Measurements from ENCODE around the gene TMBIM1. TPM values are rescaled to one million over a fixed set of nuclear protein-coding genes. Genes with fewer than 3 reads are reported as not detected.
A peak's percentile ranks its signal among the peaks of the same experiment; 100 is the strongest.
"Not testable (repeated sequence)": the region's sequence is repeated elsewhere in the genome, so short reads cannot be mapped to it uniquely, and the experiment has no call there.

The TMBIM1 gene
- total RNA-seq, 1 experiment from 2014 or later = 83.7 TPM

DNA sequence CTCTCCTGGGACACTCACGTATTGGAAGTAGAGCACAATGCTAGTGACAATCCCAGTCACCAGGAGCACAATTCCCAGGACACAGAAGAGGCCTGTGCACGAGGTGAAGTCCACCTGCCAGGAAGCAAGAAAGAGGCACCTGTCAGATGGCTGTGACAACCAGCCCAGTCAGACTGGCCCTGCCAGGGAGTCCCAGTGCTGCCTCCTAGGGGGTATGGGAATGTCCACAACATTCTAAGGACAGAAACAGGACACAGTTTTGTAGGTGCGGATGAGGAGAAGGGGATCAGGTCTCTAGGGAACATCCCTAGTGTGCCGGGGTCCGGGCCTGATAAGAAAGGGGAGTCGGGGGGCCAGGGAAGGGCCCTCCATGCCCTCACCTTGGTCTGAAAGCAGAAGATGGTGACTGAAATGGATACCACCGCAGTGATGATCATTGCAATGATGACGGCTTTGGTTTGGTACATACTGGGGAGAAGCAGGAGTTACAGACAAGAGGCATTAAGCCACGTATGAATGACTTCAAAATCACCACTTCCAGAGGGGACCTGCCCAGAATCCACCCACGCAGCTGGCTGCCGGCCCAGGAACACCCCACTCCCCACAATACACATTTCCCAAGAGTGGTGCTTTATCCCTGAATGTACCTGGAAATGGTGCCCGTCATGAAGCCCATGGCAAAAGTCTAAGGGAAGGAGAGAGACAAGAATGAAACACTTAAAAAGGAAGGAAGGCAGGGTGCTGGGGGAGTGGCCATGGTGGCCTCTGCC is 15.1 kb downstream of the TMBIM1 start:
- in situ Hi-C loops (cut with HindIII; ENCODE audit: low sequenced_read_pairs) = no loop called here
- DNase-seq (ENCODE audit: low spot score) = no peak

DNA sequence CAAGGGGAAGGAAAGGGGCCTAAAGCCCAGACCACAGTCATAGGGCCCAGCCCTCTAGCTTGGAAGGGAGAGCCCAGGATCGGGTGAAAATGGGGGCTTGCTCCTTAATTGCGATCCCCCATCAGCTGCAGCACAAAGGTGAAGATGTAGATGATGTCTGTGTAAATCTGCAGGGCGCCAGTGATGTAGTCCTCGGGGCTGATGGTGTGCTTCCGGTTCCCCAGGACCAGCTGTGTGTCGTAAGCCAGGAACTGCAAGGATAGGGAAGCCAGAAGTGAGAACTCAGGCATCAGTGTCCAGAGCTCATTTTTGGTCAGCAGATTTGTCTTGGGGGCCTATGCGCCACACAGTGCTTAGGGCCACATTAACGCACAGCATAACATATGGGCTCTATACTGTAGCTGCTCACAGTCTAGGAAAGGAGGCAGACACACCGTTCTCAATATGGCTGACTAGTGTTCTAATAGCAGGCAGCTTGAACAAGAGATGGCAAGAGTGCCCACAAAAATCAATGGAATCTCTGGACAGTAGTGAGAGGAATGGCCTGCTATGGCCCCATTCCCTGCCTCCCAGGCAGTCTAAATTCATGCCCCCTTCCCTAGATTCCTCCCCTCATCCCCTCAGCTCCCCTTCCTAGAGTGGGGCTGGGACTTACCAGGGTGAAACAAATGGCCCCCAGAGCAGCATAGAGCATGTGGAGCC is 16.8 kb downstream of the TMBIM1 start:
- in situ Hi-C loops (cut with HindIII; ENCODE audit: low sequenced_read_pairs) = no loop called here
- DNase-seq (ENCODE audit: low spot score) = no peak

DNA sequence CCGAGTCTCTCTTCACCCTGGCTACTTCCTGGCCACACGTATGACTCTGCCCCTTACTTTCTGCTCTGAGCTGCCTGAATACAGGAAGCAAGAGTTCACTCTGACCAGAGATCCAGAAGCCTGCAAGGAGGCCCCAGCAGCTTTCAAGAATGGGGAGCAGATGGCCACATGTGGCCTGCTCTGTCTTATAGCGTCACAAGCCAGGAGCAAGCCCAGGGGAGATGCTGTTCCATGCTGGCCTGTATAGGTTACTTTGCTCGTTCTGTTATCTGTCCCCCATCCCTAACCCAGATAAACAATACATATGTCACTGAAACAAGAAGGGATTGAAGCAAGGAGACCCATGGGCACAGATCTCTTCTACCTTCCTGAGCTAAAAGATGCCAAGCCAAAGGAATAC is 17.7 kb downstream of the TMBIM1 start:
- in situ Hi-C loops (cut with HindIII; ENCODE audit: low sequenced_read_pairs) = no loop called here
- no peak for DNase-seq (ENCODE audit: low spot score)

DNA sequence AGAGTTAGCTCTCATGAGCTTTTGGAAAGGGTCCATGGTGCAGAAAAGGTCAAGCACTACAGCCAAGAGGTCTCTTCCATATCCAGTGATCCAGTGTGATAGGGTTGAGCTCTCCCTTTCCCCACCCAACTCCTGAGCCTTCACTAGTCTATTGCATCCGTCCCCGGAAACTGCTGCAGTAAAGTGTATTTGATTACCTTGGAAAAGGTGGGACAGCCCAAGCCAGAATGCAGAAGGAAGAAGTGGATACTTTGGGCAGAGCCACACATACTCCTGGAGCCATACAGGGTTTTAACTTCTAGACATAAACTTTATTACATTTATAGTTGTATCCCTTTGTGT is 18.4 kb downstream of the TMBIM1 start:
- no peak for DNase-seq (ENCODE audit: low spot score)
- in situ Hi-C loops (cut with HindIII; ENCODE audit: low sequenced_read_pairs) = no loop called here

DNA sequence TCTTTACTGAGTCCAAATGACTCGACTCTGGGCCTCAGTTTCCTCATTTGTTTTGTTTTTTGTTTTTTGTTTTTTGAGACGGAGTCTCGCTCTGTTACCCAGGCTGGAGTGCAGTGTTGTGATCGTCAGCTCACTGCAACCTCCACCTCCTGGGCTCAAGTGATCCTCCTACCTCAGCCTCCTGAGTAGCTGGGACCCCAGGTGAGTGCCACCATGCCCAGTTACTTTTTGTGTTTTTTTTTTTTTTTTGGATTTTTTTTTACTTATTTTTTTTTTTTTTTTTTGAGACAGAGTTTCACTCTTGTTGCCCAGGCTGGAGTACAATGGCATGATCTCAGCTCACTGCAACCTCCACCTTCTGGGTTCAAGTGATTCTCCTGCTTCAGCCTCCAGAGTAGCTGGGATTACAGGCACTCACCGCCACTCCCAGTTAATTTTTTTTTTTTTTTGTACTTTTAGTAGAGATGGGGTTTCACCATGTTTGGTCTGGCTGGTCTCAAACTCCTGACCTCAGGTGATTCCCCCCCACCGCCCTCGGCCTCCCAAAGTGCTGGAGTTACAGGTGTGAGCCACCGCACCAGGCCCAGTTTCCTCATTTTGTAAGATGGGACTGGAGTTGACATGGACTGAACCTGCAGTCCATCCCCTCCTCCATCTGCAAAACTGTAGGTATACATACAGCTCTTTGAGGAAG is 18.9 kb downstream of the TMBIM1 start:
- DNase-seq (ENCODE audit: low spot score); in situ Hi-C loops (cut with HindIII; ENCODE audit: low sequenced_read_pairs): not testable (repeated sequence)

DNA sequence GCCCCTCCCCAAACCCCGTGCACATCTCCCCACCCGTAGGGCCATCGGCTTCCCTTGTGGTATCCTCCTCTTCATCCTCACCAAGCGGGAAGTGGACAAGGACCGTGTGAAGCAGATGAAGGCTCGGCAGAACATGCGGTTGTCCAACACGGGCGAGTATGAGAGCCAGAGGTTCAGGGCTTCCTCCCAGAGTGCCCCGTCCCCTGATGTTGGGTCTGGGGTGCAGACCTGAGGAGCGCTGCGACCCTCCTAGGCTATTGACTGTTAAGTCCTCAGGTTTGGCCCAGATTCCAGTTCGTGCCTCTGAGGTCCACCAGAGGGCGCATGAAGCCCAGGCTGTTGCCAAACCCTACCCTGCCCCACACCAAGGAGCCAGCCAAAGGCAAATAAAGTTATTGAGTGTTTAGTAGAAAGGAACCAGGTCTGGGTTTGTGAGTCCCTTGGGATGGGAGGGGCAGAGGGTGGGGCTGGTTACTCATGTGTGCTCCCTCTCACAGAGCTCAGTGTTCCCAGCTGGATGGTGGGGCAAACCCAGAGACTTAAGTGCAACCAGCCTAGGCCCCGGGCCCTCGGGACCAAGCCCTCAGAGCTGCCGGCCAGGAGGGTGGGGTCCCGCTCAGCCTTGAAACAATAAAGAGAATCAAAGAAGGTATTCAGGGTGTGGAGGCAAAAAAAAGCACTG is 19.6 kb downstream of the TMBIM1 start:
- DNase-seq (ENCODE audit: low spot score) = peak; percentile 87
- in situ Hi-C loops (cut with HindIII; ENCODE audit: low sequenced_read_pairs) = no loop called here

DNA sequence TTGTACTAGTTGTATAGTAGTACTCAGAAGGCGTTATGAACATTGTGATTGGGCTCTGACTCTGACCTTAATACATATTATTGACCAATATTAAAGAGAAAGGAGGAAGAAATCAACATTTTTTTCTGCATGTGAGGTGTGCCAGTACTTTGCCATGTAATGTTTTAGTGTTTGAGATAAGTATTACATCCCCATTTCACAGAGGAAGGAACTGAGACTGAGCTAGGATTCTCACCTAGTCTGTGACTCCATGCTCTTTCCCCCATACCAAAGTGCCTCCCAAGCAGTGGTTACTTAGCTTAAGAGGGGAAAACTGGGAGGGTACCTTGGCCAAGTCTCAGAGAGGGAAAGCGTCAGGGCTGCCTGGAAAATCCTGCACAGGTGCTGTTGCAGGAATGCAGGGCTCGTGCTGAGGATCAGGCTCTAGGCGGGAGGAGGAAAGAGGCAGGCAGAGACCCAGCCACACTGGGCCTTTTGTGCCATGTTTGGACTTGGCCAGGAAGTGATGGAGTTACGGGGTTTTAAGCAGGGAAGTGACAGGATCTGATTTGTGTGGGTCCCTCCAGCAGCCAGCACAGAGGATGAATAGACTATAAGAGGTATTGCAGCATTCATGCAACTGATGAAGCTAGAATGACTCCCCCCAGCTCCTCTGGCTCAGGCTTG is 20.3 kb downstream of the TMBIM1 start:
- DNase-seq (ENCODE audit: low spot score) = no peak
- in situ Hi-C loops (cut with HindIII; ENCODE audit: low sequenced_read_pairs) = no loop called here

DNA sequence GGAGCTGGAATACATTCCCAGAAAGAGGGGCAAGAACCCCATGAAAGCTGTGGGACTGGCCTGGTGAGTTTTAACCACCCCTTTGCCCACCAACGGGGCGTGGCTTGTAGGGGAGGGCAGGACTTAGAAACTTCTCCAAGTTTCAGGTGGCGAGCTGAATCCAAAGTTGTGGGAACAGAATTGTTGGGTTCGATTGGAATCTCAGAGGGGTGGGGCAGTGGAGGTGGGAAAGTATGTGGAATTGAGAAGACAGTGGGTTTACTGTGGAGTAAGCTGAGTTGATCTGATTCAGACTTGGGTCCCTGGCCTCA is 20.9 kb downstream of the TMBIM1 start:
- DNase-seq (ENCODE audit: low spot score) = no peak
- in situ Hi-C loops (cut with HindIII; ENCODE audit: low sequenced_read_pairs) = no loop called here

DNA sequence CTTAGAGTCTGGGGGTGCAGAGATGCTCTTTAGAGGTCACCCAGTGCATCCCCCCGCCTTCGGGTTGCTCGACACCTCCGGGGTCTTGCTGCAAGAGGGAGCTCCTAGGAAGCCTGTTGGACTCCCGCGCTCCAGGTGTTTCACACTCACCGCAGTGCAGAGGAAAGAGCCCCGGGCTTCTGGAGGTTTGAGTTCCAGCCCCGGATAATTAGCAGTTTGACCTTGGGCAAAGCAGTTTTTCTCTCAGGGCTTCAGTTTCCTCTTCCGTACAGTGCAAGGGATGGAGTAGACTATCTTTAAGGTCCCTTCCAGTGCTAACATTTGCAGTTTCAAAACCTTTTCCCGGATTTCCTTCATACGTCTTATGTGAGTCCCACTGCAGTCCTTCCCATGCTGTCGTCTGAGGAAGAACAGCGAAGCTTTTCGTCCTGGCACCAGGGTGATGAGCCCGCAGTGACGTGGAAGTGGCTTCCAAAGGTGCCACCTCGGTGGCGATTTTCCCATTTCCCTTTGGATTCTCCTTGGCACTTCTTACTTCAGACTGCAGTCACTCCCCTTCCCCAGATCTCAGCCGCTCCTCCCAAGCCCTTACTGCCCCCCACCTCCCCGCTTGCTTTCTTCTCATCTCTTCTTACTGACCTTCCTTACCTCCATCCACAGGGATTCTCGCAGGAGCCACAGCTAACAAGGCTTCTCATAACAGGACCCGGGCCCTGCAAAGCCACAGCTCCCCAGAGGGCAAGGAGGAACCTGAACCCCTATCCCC is 21.4 kb downstream of the TMBIM1 start:
- in situ Hi-C loops (cut with HindIII; ENCODE audit: low sequenced_read_pairs) = no loop called here
- DNase-seq (ENCODE audit: low spot score) = no peak

DNA sequence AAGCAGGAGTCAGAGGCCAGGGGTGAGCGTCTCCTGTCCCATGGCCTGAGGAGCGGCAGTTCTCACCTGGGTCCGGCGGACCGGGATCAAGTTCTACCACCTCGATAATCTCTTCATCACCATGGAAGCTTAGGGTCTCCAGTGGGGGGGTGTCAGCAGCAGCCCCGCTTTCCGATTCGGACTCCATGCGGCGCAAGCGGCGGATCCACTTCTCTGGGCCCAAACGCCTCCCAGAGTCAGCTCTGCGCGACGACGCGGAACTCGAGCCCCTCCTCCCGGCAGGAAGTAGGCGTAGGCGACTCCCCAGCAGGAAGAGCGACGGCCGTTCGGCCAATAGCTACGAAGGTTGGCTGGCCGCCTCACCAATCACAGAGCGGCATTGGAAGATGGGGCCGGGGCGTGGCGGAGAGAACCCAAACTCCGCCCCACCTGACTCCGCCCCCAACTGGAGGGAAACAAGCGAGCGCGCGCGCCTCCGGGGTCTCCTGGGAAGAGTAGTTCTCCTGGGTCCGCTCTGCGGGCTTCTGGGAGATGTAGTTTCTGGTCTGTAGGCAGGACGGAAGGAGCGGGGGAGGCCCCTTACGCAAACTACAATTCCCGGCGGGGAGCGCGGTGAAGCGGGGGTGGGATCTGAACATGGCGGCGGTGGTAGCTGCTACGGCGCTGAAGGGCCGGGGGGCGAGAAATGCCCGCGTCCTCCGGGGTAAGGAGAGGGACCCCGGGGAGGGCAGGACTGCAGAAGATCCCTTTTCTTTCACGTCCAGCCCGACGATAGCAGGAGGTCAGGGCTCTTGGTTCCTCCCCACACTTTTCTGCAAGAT is 22.2 kb downstream of the TMBIM1 start, which contains the start of the genes AAMP and PNKD:
TSS of gene AAMP (minus strand) at position 238 of the 821 bp plus-strand sequence. CDS start at position 187, 51 bp downstream.
TSS of gene PNKD (plus strand) at position 620 of the 821 bp plus-strand sequence. CDS start at position 637, 17 bp downstream.
- in situ Hi-C loops (cut with HindIII; ENCODE audit: low sequenced_read_pairs) = no loop called here
- peak; percentile 100 for DNase-seq (ENCODE audit: low spot score)

DNA sequence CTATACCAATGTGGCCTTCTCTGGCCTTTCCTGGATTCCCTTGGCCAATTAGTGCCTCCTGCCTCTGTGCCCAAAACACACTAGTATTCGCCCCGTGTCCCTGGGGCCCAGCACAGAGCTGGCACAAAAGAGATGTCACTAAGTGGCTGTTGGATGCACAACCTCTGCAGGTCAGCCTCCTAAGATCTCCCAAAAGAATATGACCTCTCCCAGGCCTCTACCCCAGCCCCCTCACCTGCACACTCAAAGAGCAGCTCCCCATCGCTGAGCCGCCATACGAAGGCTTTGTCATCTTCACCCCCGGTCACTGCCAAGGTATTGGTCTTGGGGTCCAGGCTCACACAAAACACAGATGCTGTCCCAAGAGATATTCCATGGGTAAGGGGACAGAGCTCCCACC is 25.0 kb downstream of the TMBIM1 start:
- in situ Hi-C loops (cut with HindIII; ENCODE audit: low sequenced_read_pairs) = no loop called here
- DNase-seq (ENCODE audit: low spot score) = no peak

DNA sequence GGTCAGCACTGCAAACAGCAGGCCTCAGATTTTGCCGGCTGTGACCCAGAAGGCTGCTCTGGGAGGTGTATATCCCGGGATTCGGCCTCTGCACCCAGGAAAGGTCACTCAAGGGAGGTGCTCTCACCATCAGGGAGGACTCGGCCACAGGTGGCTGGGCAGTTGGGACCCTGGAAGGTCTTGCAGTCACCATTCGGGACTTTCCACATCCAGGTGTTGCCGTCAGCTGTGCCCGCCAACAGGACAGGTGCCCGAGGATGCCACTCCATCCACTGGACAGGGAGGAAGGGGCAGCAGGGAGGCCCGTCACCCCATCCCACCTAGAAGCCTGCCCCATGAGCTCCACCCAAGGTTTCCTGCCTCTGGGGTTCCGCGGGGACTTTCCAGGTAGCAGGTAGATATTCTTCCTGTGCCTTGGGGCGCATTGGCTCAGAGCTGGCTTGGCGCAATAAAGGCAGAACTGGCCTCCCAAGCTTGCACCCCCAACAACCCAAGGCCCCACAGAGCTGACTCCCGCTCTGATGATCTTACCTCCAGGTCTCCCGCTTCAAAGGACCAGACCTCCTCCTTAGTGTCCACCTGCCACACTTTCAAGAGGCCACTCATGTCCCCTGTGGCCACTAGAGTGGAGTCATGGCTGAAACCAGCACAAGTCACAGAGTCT is 25.9 kb downstream of the TMBIM1 start:
- in situ Hi-C loops (cut with HindIII; ENCODE audit: low sequenced_read_pairs) = no loop called here
- no peak for DNase-seq (ENCODE audit: low spot score)

DNA sequence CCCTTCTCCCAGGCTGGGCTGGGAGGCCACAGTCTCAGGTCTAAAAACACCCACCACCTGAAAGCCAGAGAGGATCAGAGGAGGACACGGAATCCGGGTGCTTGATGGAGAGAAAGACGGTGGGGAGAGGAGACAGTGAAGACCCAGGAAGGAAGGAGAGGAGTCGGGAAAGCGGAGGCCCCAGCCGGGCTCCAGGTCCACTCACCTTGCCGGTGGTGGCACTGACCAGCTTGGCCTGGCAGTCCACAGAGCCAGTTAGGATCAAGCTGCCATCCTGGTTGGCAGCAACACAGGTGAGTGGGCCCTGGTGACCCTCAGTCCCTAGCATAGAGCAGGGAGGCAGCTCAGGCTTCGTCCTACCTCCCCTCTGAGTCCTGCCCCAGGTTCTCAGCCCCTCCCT is 26.7 kb downstream of the TMBIM1 start:
- in situ Hi-C loops (cut with HindIII; ENCODE audit: low sequenced_read_pairs) = no loop called here
- DNase-seq (ENCODE audit: low spot score) = no peak

DNA sequence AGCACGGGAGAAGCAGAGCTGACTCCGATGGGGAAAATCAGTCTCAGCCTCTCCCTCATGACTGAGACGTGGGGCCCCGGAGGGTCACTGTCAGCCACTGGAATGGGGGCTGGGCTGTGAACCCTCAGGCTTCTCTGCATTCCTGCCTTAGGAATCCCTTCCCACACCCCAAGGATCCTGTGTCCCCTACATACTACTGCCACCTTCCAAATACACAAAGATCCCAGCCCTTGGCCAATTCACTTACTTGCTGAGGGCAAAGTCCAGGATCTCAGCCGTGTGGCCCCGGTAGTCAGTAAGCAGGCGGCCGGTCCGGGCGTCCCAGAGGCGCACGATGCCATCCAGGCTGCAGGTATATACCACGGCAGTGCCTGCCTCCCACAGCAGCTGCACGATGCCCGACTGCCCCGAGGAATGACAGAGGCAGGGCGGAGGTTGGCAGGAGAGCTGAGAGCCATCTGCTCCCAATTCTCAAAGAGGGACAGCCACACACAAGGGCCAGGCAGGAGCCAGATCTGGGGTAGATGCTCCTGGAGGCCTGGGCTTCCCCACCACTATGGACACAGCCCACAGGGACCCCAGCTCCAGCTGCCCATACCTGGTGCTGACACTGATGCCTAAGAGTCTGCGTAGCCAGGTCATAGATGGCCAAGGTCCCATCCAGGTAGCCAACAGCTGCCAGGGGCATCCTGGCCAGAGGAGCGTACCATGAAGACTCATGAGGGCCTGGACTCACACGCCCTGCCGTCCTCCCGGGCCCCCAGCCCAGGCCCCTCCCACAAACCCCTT is 27.3 kb downstream of the TMBIM1 start:
- in situ Hi-C loops (cut with HindIII; ENCODE audit: low sequenced_read_pairs) = no loop called here

DNA sequence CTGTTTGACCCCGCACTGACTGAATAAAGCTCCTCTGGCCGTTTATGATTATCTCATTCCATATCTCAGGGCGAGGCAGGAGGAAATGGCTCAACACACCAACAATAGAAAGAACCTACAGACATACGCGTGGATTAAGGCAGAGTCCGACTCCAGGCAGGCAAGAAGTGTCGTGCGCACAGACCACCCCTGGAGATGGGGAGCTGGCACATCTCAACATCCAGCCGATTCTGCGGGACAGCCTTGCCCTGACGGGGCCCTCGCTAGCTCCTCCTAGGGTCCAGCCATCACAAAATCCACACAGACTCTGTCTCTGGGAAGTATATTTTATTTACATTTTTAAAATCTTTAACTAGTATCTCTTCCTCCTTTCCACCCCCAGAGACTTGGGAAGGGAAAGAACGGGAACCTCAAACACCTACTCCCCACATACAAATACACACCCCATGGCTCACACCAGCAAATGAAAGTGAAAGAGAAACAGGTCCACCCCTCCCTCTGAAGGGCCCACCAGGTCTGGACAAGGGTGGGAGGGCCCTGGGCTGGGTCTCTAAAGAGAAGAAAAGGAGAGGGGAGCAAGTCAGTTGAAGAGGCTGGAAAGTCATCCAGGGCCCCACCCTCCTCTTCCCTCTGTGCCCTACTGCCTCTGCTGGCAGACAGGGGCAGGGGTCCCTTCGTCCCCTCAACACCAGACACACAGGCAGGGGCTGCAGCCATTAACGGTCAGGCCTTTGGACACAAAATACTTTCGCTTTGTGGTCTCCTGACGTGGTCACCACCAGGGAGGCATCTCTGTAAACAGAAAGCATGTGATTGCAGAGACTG is 28.3 kb downstream of the TMBIM1 start:
- in situ Hi-C loops (cut with HindIII; ENCODE audit: low sequenced_read_pairs) = no loop called here
- no peak for DNase-seq (ENCODE audit: low spot score)

More for the DNA sequence above, 27.3 kb downstream of the TMBIM1 start:
- no peak for DNase-seq (ENCODE audit: low spot score)
